PC-3 (cell line): ENCODE results near the gene KRT85. TPM values are rescaled to one million over a fixed set of nuclear protein-coding genes. Genes with fewer than 3 reads are reported as not detected.

Source experiments
- ATAC-seq: fragments of 200-7000 bp; cut with Tn5 transposase; 2 replicates; pipeline ENCODE4 v1.9.1; 2020; ENCODE audit warnings: mild to moderate bottlenecking, moderate library complexity
- BruUV-seq: library from RNA; stranded (reverse); fragments of 400-500 nt; replicated peaks from 2 replicates; lab custom pipeline; 2021; lab: Mats Ljungman, UMichigan
- CTCF ChIA-PET: fragments of 300-600 bp; sonication (Branson Sonifier 250); formaldehyde crosslinking; loops from one replicate; lab custom pipeline; 2022; ENCODE audit warnings: antibody characterized with exemption; lab: Charles Lee
- POLR2A ChIA-PET: fragments of 300-600 bp; sonication (Branson Sonifier 250); formaldehyde crosslinking; loops from one replicate; lab custom pipeline; 2022; ENCODE audit warnings: antibody characterized with exemption; ENCODE audit not compliant: unreplicated experiment; lab: Charles Lee
- DNase-seq: peaks from one replicate; pipeline ENCODE4 v3.0.0-alpha.2; 2015
- H2AFZ ChIP-seq: fragments of 300-600 bp; sonication (generic); 2 replicates; pipeline ENCODE4 v1.6.0; 2016; ENCODE audit warnings: antibody characterized with exemption, low read length
- H3F3A ChIP-seq: fragments of 300-600 bp; sonication (generic); one replicate; pipeline ENCODE4 v1.6.0; 2017; ENCODE audit warnings: antibody characterized with exemption, low read length, control low read depth, mild to moderate bottlenecking; ENCODE audit not compliant: unreplicated experiment
- H3K27ac ChIP-seq: fragments of 300-600 bp; sonication (generic); 2 replicates; pipeline ENCODE4 v1.5.1; 2016; ENCODE audit warnings: mild to moderate bottlenecking, low read length
- H3K27me3 ChIP-seq: fragments of 300-600 bp; sonication (generic); 2 replicates; pipeline ENCODE4 v1.6.1; 2016; ENCODE audit warnings: low read length, mixed read lengths
- H3K36me3 ChIP-seq: fragments of 300-600 bp; sonication (generic); 2 replicates; pipeline ENCODE4 v1.6.1; 2016; ENCODE audit warnings: low read depth, mixed run types, low read length, mixed read lengths
- H3K4me1 ChIP-seq: fragments of 300-600 bp; sonication (generic); 2 replicates; pipeline ENCODE4 v1.5.1; 2016; ENCODE audit warnings: low read length; ENCODE audit not compliant: insufficient read depth
- H3K4me2 ChIP-seq: fragments of 300-600 bp; sonication (generic); 2 replicates; pipeline ENCODE4 v1.6.0; 2016; ENCODE audit warnings: low read length
- H3K4me3 ChIP-seq: fragments of 300-600 bp; sonication (generic); 2 replicates; pipeline ENCODE4 v1.5.1; 2016; ENCODE audit warnings: mild to moderate bottlenecking, low read length, mixed read lengths
- H3K79me2 ChIP-seq: fragments of 300-600 bp; sonication (generic); 2 replicates; pipeline ENCODE4 v1.6.1; 2017; ENCODE audit warnings: low read length, mixed read lengths
- H3K9ac ChIP-seq: fragments of 300-600 bp; sonication (generic); 2 replicates; pipeline ENCODE4 v1.6.0; 2016; ENCODE audit warnings: mild to moderate bottlenecking, low read length
- H3K9me2 ChIP-seq: fragments of 300-600 bp; sonication (generic); replicated peaks from 2 replicates; pipeline ENCODE4 v1.6.1; 2016; ENCODE audit warnings: mixed run types, low read length, mixed read lengths
- H3K9me3 ChIP-seq: fragments of 300-600 bp; sonication (generic); 2 replicates; pipeline ENCODE4 v1.6.1; 2016; ENCODE audit warnings: low read length, mixed read lengths
- H4K20me1 ChIP-seq: fragments of 300-600 bp; sonication (generic); 2 replicates; pipeline ENCODE4 v1.6.1; 2016; ENCODE audit warnings: low read length, mixed read lengths
- CTCF ChIP-seq: fragments of 300-600 bp; sonication (generic); conservative IDR thresholded peaks from 2 replicates; pipeline ENCODE4 v1.5.1; 2017; ENCODE audit warnings: antibody characterized with exemption, low read depth, mild to moderate bottlenecking, low read length
- EZH2 ChIP-seq: fragments of 300-600 bp; sonication (generic); IDR thresholded peaks from one replicate; pipeline ENCODE4 v1.6.1; 2017; ENCODE audit warnings: antibody characterized with exemption, mild to moderate bottlenecking, low read length; ENCODE audit not compliant: unreplicated experiment
- EZH2phosphoT487 ChIP-seq: fragments of 300-600 bp; sonication (generic); IDR thresholded peaks from 2 replicates; pipeline ENCODE4 v1.6.1; 2018; ENCODE audit warnings: mild to moderate bottlenecking, antibody characterized with exemption, low read length, borderline replicate concordance
- intact Hi-C: fragments of 100-400 bp; cut with micrococcal nuclease; formaldehyde crosslinking; loops from 2 replicates; pipeline ENCODE4 v1.9.0; 2023
- total RNA-seq: library from RNA; depleted of rRNA; stranded (reverse); fragments of >200 nt; gene quantifications from 2 replicates; pipeline ENCODE4 v1.2.3, GENCODE V29; 2014

The KRT85 gene
- total RNA-seq, 1 experiment from 2014 or later = not detected

GRCh38 chr12:52313926-52314325 is 53.4 kb downstream of the KRT85 start:
- Histone ChIP-seq H3K9ac (no peak overlapping the region), H4K20me1 (no peaks in the 10 kb centered on the region), H3K4me3 (no peak overlapping the region), H3K27ac (no peak overlapping the region), H3K4me2 (no peak overlapping the region), H3K9me2 (no peaks in the 10 kb centered on the region), H2AFZ (no peak overlapping the region), H3K4me1 (peaks cover 2% of the 10 kb centered on the region), H3K36me3 (no peaks in the 10 kb centered on the region), H3F3A (no peaks in the 10 kb centered on the region), H3K9me3 (no peaks in the 10 kb centered on the region), H3K79me2 (no peaks in the 10 kb centered on the region), H3K27me3 (no peaks in the 10 kb centered on the region)
- BruUV-seq = no TSS peak
- intact Hi-C loops = no loop called here
- ChIA-PET POLR2A (no interaction called here), CTCF (no interaction called here)
- no peak for DNase-seq
- TF ChIP-seq EZH2 = no peak
- TF ChIP-seq EZH2phosphoT487 = no peak
- no peak for TF ChIP-seq CTCF
- no peak for ATAC-seq

GRCh38 chr12:52313461-52313860 is 53.8 kb downstream of the KRT85 start:
- no peak overlapping the region for H3K4me3 ChIP-seq
- CTCF ChIA-PET = interaction anchor here (0.6 kb wide), 1 partner anchor 157 kb away, joined by 3 read pairs; no protein-coding TSS in a partner anchor

More at GRCh38 chr12:52313461-52313860, 53.8 kb downstream of the KRT85 start:
- Histone ChIP-seq H3K9ac (no peak overlapping the region), H3K4me2 (no peak overlapping the region), H4K20me1 (no peaks in the 10 kb centered on the region), H3K27ac (no peak overlapping the region), H3F3A (no peaks in the 10 kb centered on the region), H3K9me2 (no peaks in the 10 kb centered on the region), H2AFZ (no peak overlapping the region), H3K9me3 (no peaks in the 10 kb centered on the region), H3K36me3 (no peaks in the 10 kb centered on the region), H3K79me2 (no peaks in the 10 kb centered on the region), H3K27me3 (no peaks in the 10 kb centered on the region), H3K4me1 (peaks cover 7% of the 10 kb centered on the region)
- DNase-seq (no peak), ATAC-seq (no peak)
- TF ChIP-seq CTCF (no peak), EZH2phosphoT487 (no peak), EZH2 (no peak)
- POLR2A ChIA-PET = no interaction called here
- no TSS peak for BruUV-seq
- intact Hi-C loops = no loop called here
